ENCODE data around the gene C6orf15.

- no peak for TF ChIP-seq POLR2A (IDR thresholded peaks at IDR 0.05; ENCODE audit: low read length)
- TF ChIP-seq GATA1 (IDR thresholded peaks at IDR 0.05; ENCODE audit: low read depth, low read length): no peak
These were observed 20.7 kb downstream of the C6orf15 start for GRCh38 chr6:31091680-31092079.
